Forelimb muscle (tissue), 1 donor: ENCODE data around the gene TTN. TPM values are rescaled to one million over a fixed set of nuclear protein-coding genes. Genes with fewer than 3 reads are reported as not detected.

ENCODE experiments used
- DNase-seq: peaks from one replicate; pipeline ENCODE4 v3.0.0-alpha.2; 2013; ENCODE audit warnings: low read depth
- polyA plus RNA-seq: library from polyadenylated mRNA; unstranded; fragments of 120-200 nt; gene quantifications from one replicate; pipeline ENCODE4 v1.2.1, GENCODE V29; 2013; ENCODE audit not compliant: insufficient read length

TTN gene
- polyA plus RNA-seq, 1 donor = 322 TPM

DNA sequence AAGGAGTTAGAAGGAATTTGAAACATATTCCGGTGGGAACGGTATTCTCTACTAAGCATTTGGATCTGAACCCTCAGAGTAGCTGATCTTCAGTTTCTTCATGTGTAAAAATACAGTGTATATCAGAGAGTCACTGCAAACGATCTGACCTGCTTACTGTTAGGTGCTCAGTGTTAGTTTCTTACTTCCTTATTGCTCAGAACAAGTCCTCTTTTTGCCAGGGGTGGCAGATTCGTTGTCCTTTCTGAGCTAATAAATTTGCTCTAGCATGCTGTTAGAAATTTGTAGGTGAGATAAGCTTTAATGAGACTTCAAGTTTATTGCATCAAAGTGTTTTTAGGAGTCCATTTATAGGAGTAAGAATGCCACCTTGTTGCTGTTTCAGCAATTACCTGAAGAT lies 311.2 kb downstream of the TTN start:
- DNase-seq = no peak

DNA sequence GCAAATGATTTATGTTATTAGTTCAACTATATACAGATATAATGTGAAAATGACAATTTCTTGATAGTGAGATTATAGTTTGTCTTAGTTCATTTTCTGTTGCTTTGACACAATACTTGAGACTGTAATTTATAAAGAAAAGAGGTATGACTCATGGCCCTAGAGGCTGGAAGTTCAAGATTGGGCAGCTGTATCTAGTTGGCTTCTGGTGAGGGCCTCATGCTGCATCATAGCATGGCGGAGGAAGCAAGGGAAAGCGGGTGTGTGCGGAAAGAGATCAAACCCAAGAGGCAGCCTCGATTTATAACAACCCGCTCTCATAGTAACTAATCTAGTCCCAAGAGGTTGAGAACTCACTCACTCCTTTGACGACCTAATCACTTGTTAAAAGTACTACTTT lies 315.6 kb downstream of the TTN start:
- no peak for DNase-seq

DNA sequence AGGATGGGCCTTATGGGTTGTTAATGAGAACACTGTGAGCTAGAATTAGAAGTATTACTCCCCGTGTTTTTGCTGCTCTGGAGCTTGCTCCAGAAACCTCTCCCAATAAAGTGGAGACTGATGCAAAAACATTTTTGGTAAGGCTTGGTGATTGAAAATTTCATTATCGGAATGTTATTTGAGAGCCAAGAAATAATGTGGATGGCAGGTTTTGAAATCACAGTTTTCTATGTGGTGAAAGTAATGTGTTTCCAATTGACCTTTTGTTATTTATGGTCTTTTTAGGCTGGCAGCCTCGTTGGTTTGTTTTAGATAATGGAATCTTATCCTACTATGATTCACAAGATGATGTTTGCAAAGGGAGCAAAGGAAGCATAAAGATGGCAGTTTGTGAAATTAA lies 321.9 kb downstream of the TTN start:
- no peak for DNase-seq

DNA sequence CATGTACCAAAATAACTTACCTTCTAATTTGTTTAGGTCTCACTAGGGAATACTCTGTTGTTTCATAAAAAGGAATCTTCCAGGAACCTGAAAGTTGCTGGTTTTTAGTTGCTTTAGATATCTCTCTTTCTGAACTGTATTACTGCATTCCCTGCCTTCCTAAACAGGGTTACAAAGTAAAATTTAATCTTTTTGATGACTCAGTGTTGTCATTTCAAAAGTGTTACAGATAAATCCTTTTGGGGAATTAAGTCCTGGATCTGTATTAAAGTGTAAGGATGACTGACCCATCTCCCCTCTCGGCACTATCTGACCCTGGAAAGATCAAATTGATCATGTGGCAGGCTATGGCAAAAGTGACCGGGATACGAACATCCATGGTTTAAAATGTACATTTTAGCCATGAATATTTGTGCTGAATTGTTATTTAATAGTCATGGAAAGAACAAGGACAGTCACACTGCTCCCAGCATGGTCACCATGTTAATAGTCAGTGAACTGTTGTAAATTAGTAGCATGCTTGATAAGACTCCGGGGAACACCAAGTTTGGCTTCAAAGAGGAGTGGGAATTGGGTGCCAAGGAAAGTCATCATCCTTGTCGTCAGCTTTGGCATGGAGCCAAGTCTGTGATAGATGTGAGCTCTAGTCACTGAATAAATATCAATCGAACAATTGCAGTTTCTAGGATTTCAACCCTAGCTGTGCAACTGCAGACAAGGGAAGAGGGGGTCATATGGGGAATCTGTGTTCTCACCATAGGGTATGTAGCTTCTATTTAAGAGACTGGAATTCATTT lies 322.8 kb downstream of the TTN start:
- no peak for DNase-seq

DNA sequence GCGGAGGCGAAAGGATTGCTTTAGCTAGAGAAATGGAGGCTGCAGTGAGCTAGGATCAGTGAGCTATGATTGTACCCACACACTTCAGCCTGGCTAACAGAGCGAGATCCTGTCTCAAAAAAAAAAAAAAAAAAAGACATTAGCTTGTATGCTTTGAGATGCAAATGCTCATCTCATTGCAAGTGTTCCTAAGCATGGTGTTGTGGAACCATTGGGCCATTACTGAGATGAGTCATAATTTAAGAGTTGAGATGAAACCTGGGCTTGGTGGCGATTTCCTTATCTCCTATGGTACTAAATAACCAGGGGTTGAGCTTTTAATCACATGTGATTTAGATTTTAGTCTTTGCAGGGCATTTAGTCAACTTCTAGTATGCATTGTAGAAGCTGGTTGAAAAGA lies 324.8 kb downstream of the TTN start:
- no peak for DNase-seq

DNA sequence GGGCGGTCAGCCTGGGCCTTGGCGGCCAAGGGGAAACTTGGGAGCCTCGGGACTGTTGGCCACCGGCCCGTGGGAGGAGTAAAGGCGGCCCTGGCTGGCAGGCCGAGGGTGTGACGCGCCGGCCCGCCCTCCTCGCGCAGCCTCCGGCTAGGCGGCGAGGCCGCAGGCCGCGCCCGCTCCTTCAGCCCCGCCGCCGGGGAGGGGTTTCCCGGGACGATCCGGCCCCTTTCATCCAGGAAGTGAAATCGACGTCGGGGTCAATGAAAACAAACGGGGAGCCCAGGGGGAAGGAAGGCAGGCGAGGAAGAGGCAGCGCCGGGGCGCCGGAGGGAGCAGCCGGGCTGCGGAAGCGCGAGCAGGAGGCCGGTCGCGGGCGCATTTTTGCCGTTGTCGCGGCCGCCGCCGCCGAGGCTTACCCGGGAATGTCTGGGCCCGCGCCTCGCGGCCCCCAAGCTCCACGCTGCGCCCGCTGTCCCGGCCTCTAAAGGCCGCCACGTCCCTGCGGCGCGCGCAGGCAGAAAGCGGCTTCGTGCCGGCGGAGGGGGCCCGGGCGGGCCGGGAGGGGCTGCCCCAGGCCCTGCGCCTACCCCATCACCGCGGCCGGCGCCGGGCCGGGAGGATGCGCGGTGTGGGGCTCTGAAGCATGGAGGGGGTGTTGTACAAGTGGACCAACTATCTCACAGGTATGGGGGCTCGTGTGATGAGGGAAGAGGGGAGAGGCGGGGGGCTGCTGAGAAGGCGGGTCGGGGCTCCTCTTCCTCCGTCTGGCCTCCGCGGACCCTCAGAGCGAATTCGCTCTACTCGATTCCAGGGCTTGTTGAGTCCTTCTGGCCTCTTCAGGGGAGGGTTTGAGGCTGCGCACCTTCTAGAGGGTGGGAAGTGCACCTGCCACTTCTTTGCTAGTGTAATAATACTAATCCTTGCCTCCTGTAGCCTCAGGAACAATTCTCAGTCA lies 326.7 kb downstream of the TTN start, which contains the start of gene PLEKHA3:
PLEKHA3 (plus strand) TSS at position 231 of the 955 bp plus-strand sequence; CDS start at position 644, 413 bp downstream.
- DNase-seq = peak; percentile 80

DNA sequence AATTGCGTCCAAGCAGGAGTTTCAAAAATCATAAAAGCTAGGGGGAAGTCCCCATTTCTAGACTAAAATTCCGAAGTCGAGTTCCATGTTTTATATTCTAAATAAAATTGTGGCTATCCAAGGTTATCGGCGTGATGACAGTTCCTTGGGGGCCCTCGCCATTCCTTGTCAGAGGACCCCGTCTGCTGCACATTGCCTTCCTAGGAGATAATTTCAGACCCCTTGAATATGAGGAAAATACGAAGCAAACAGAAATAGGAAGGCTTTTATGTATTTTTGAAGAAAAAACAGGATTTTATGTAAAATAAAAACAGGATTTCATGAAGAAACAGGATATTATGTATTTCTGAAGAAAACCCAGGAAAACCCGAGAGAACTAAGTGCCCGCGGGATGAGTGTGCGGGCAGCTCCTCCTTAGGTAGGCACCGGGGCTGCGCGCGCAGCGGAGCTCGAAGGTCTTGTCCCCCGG lies 327.4 kb downstream of the TTN start:
- DNase-seq = no peak

DNA sequence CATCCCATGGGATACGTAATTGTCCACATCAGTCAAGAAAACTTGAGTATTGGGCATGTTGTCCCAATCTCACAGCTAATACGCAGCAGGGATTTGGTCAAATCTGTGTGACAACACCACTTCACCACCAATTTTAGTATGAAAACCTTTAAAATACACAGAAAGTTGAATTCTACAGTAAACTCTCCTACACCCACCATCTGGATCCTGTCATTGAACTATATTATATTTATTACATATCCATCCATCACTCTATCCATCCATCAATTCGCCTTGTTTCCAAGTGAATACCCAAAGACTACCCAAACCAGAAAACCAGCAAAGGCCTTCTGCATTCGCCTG lies 328.0 kb downstream of the TTN start:
- DNase-seq = no peak

DNA sequence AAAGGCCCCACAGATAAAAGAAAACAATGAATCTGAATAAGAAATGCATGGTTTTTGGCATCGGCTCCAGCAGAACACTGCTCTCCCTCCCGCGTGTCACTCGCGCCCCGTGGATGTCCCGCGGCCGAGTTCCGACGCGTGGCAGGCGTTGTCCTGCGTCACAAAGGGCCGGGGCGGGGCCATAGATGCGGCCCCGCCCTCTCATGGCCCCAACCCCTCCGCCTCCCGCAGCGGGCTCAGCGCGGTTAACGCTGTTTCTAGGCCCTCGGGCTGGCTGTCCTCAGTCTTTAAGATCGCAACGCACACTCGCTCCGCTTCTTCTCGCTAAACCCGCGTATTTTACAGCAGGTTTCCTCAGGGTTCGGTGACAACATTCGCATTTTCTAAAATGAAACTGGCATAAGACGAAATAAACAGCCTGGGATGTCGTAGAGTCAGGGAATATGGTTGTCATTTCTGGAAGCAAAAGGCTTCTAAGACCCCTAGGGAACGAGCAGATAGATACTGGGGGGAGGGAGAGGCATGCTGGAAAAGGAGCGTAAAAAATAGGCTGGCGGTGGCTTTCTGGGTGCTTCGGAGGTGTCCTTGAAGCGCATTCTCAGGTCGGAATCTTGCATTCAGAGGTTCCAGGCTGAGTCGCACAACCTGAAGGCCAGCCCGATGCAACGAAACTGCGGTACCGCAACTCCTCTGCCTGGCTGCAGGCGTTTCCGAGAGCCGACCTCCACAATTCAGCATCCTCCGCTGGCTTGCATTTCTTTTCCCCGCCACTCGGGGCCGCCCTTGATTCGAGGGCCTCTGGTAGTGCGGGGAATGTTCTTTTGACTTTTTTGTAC lies 328.6 kb downstream of the TTN start, which contains the start of gene FKBP7:
FKBP7 (minus strand) TSS at position 162 of the 836 bp plus-strand sequence; CDS start at position 61, 101 bp downstream.
- peak; percentile 72 for DNase-seq

DNA sequence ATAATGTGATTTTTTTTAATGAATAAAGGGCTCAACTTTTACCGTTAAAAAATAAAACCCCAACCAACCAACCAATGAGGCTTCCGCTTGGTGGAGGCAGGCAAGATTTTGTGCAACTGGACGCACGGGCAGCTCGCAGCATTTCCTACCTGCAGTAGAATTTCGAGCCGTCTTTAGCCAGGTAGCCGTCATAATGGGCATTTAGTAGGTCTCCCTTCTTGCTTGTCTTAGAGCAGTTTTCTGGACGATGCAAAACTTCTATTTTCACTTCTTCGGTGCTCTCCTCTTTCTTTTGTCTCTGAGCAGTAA lies 329.1 kb downstream of the TTN start:
- DNase-seq = no peak

DNA sequence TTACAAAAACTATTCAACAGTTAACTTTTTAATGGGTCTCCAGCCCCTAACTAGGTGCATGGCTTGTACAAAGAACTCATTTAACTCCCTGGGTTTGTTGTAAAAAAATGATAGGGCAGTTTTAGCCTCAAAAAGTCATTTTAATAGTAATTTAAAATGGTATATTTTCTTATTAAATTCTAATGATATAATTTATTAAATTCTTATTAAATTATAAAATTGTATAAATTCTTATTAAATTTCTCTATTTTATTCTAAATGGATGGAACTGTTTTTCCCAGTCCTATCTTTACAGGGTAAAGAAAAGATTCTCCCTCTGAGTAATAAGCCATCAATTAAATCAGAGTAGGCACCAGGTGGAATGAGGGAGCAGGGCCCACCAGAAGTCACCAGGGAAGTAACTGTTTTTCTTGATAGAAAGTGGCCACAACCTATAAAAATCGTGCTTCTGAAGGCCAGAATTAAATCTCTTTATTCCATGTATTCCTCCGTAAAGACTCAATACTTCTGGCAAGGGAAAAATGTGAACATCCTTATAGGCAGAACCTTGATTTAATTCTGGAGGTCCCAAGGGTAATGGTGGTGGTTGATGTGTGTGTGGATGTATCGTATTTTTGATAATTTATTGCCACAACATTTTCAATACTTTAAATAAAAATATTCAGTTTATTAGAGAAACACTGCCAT lies 329.6 kb downstream of the TTN start:
- no peak for DNase-seq

DNA sequence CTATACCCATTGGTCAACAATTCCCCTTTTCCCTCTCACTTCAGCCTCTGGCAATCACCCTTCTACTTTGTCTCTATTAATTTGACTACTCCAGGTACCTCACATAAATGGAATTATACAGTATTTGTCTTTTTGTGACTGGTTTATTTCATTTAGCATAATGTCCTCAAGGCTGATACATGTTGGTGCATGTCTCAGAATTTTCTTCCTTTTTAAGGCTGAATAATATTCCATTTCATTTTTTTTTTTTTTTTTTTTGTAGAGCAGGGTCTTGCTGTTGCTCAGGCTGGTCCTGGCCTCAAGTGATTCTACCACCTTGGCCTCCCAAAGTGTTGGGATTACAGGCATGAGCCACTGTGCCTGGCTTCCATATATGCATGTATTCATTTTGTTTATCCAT lies 330.7 kb downstream of the TTN start:
- DNase-seq = no peak

Other genes with a start within 250 kb of the TTN start
- 79.4 TPM for gene CCDC141, start 242.7 kb upstream of the TTN start, polyA plus RNA-seq